Urinary bladder (tissue), 4 donors: ENCODE results near the gene RAB8B. TPM values are rescaled to one million over a fixed set of nuclear protein-coding genes. Genes with fewer than 3 reads are reported as not detected.

ENCODE experiments used
- DNase-seq: peaks from one replicate; pipeline ENCODE4 v3.0.0-alpha.2; 2015; ENCODE audit errors: extremely low spot score
- H3K27ac ChIP-seq: one replicate; pipeline ENCODE4 v1.5.1; 2013; ENCODE audit warnings: low read depth, mild to moderate bottlenecking, moderate library complexity
- H3K36me3 ChIP-seq: one replicate; pipeline ENCODE4 v1.6.1; 2013; ENCODE audit warnings: mild to moderate bottlenecking, moderate library complexity; ENCODE audit not compliant: insufficient read depth
- H3K4me1 ChIP-seq: one replicate; pipeline ENCODE4 v1.6.1; 2013; ENCODE audit warnings: mild to moderate bottlenecking, moderate library complexity; ENCODE audit not compliant: insufficient read depth
- H3K4me3 ChIP-seq: one replicate; pipeline ENCODE4 v1.5.1; 2013; ENCODE audit warnings: low read depth, low read length
- WGBS: extraction: QIAGEN DNeasy Blood & Tissue Kit; methylation state at CpG from one replicate; pipeline ENCODE4 v1.1.7; 2013; 5-methylcytosine and 5-hydroxymethylcytosine counted together
- polyA plus RNA-seq: library from polyadenylated mRNA; stranded (reverse); fragments of 200-250 nt; gene quantifications from one replicate; pipeline ENCODE4 v1.2.3, GENCODE V29; 2013
- total RNA-seq: library from RNA; depleted of rRNA; stranded (reverse); fragments of >200 nt; gene quantifications from one replicate; pipeline ENCODE4 v1.2.3, GENCODE V29; 2014
- donor health status: healthy with polysubstance abuse.
- donor health status: healthy.

The RAB8B gene
- total and polyA plus RNA-seq, 2 donors, result 27.7 to 105 TPM

- whole genome bisulfite sequencing, result 52% methylated on average over 3 of the region's 3 CpGs
- peak overlapping the region; percentile 46 for H3K27ac ChIP-seq
- H3K36me3 ChIP-seq, result no peaks in the 10 kb centered on the region
- DNase-seq, result no peak
- peak overlapping the region; percentile 87 for H3K4me3 ChIP-seq
- no peaks in the 10 kb centered on the region for H3K4me1 ChIP-seq
Measured at GRCh38 chr15:63190769-63191649, 1.6 kb downstream of the RAB8B start.

GRCh38 chr15:63191895-63192618 lies 2.7 kb downstream of the RAB8B start:
- no peak for DNase-seq
- no peaks in the 10 kb centered on the region for H3K36me3 ChIP-seq
- H3K27ac ChIP-seq, result no peak overlapping the region
- H3K4me3 ChIP-seq, result no peak overlapping the region
- H3K4me1 ChIP-seq, result no peaks in the 10 kb centered on the region
- 76% methylated on average over 3 of the region's 3 CpGs for WGBS

GRCh38 chr15:63192619-63193206 lies 3.3 kb downstream of the RAB8B start:
- DNase-seq, result no peak
- H3K4me3 ChIP-seq, result no peak overlapping the region
- H3K27ac ChIP-seq, result no peak overlapping the region
- WGBS, result 93% methylated on average over 5 of the region's 5 CpGs
- H3K4me1 ChIP-seq, result no peaks in the 10 kb centered on the region
- H3K36me3 ChIP-seq, result no peaks in the 10 kb centered on the region

GRCh38 chr15:63194302-63194701 lies 4.9 kb downstream of the RAB8B start:
- no peaks in the 10 kb centered on the region for H3K36me3 ChIP-seq
- WGBS, result 77% methylated on average over 4 of the region's 4 CpGs
- peak overlapping the region; percentile 23 for H3K27ac ChIP-seq
- DNase-seq, result no peak
- no peaks in the 10 kb centered on the region for H3K4me1 ChIP-seq
- no peak overlapping the region for H3K4me3 ChIP-seq

GRCh38 chr15:63194880-63195568 lies 5.6 kb downstream of the RAB8B start:
- H3K36me3 ChIP-seq, result no peaks in the 10 kb centered on the region
- 49% methylated on average over 4 of the region's 4 CpGs for WGBS
- H3K4me3 ChIP-seq, result no peak overlapping the region
- H3K27ac ChIP-seq, result no peak overlapping the region
- H3K4me1 ChIP-seq, result no peaks in the 10 kb centered on the region
- no peak for DNase-seq

- Histone ChIP-seq H3K4me1 (no peaks in the 10 kb centered on the region), H3K27ac (peak overlapping the region; percentile 62), H3K36me3 (no peaks in the 10 kb centered on the region), H3K4me3 (no peak overlapping the region)
- WGBS, result 69% methylated on average over 3 of the region's 3 CpGs
- DNase-seq, result no peak
Measured at GRCh38 chr15:63195569-63196015, 6.2 kb downstream of the RAB8B start.

- WGBS, result 73% methylated on average over 1 of the region's 1 CpG
- Histone ChIP-seq H3K36me3 (no peaks in the 10 kb centered on the region), H3K4me1 (no peaks in the 10 kb centered on the region), H3K4me3 (no peak overlapping the region), H3K27ac (peak overlapping the region; percentile 32)
- DNase-seq, result no peak
Measured at GRCh38 chr15:63196842-63197241, 7.4 kb downstream of the RAB8B start.

GRCh38 chr15:63197626-63198025 lies 8.2 kb downstream of the RAB8B start:
- no peak overlapping the region for H3K27ac ChIP-seq
- H3K4me3 ChIP-seq, result no peak overlapping the region
- no peaks in the 10 kb centered on the region for H3K4me1 ChIP-seq
- no peaks in the 10 kb centered on the region for H3K36me3 ChIP-seq
- 95% methylated on average over 1 of the region's 1 CpG for WGBS
- DNase-seq, result no peak

GRCh38 chr15:63198371-63199250 lies 9.2 kb downstream of the RAB8B start:
- H3K27ac ChIP-seq, result peak overlapping the region; percentile 38
- WGBS, result 41% methylated on average over 8 of the region's 8 CpGs
- no peaks in the 10 kb centered on the region for H3K4me1 ChIP-seq
- no peaks in the 10 kb centered on the region for H3K36me3 ChIP-seq
- DNase-seq, result no peak
- H3K4me3 ChIP-seq, result peak overlapping the region; percentile 1

GRCh38 chr15:63200464-63201249 lies 11.3 kb downstream of the RAB8B start:
- H3K4me3 ChIP-seq, result no peak overlapping the region
- no peak overlapping the region for H3K27ac ChIP-seq
- H3K36me3 ChIP-seq, result no peaks in the 10 kb centered on the region
- H3K4me1 ChIP-seq, result no peaks in the 10 kb centered on the region
- DNase-seq, result no peak
- 90% methylated on average over 5 of the region's 5 CpGs for WGBS

GRCh38 chr15:63202861-63203260 lies 13.5 kb downstream of the RAB8B start:
- no peak for DNase-seq
- no peak overlapping the region for H3K27ac ChIP-seq
- H3K36me3 ChIP-seq, result no peaks in the 10 kb centered on the region
- WGBS, result 51% methylated on average over 5 of the region's 5 CpGs
- H3K4me1 ChIP-seq, result no peaks in the 10 kb centered on the region
- no peak overlapping the region for H3K4me3 ChIP-seq

GRCh38 chr15:63203451-63204090 lies 14.2 kb downstream of the RAB8B start:
- no peak for DNase-seq
- WGBS, result 89% methylated on average over 9 of the region's 9 CpGs
- no peak overlapping the region for H3K4me3 ChIP-seq

More at GRCh38 chr15:63203451-63204090, 14.2 kb downstream of the RAB8B start:
- no peak overlapping the region for H3K27ac ChIP-seq
- no peaks in the 10 kb centered on the region for H3K36me3 ChIP-seq
- H3K4me1 ChIP-seq, result no peaks in the 10 kb centered on the region
